AML-193 (cell line): ENCODE data around the gene AGBL1.

Source experiments
- DNase-seq, 2 experiments: peaks; one replicate each; lab custom pipeline; 2025; lab: John Stamatoyannopoulos, UW

AGBL1 gene

DNA sequence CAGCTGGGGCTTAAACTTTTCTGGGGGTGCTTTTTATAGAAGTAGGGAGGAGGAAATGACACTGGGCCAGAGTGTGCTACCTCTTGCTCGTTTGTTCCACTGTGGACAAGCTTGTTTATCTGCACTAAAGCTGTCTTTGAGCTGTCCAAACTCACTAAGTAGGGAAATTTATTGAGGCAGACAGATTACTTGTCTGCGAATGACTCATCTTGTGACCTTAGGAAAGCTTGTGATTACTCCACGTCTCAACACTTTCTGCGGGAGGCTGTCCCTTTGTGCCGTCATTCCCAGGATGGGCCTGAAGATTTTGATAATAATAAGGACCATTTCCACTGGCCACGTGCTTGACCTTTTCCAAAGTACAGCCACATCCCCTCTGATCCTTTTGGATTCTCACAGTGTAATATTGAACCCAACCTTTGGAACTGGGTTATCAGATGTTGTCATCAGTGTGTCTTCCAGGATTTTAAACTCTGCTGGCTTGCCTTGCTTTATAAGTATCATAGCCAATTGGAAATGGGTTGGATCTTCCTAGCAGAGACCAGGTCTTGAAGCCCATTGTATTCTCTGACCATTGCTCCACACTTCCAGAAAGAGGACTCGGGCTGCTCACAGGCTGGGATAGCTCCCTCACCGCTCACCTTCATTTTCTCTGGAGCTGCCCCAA, 84.7 kb downstream of the AGBL1 start:
- DNase-seq: no peak

GRCh38 chr15:86165265-86166211, 85.9 kb downstream of the AGBL1 start:
- DNase-seq: no peak

- no peak for DNase-seq
These were observed 88.2 kb downstream of the AGBL1 start for GRCh38 chr15:86167841-86168240.

DNA sequence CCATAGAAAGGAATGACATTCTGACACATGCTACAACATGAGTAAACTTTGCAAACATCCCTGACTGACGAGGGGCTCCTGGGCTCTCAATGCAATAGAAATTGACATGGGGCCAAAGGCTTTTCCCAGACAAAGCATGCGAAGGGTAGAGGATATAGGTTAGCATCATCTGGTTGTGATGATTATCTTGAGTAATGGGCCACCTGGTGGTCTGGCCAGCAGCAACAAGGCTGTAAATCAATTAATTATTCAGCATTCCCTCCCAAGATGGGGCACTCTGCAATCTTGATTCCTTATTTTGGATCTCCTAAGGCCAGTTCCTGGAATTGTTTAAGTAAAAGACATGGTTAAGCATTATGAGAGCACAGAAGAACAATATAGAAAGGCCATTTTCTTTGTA, 99.2 kb downstream of the AGBL1 start:
- no peak for DNase-seq

GRCh38 chr15:86183596-86184491, 104.2 kb downstream of the AGBL1 start:
- no peak for DNase-seq

GRCh38 chr15:86193716-86194380, 114.2 kb downstream of the AGBL1 start:
- DNase-seq: no peak

- no peak for DNase-seq
These were observed 118.1 kb downstream of the AGBL1 start for GRCh38 chr15:86197770-86198169.

- no peak for DNase-seq
These were observed 119.9 kb downstream of the AGBL1 start for GRCh38 chr15:86199467-86200145.

DNA sequence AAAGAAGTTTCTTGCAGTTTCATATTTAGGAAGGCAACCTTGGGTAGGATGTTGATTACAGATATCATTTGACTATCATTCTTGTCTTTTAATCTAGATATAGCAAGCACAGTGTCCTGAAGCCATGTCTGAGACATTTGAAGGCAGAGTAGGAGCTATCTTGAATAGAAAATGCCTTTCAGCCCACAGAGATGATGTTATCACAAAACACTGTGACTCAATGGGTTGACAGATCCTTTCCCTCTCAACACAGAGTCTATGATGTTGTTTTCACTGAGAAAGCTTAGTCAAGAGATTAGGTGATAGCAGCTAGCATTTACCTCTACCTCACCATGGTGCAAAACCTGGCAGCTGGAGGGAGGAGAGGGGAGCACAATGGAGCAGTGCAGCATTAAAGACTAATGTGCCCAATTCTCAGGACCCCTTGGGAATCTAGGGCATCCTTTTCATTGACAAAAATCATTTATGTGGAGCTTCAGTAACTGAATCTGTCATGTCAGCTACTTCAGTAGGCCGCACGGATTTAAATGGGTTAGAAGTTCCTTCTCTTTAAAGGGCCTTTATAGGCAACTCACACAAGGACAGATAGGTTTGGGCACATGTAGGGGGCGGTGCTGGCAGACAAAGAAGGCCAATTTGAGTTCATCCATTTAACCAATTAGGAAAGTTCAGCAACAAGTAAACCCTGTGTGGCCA, 121.8 kb downstream of the AGBL1 start:
- no peak for DNase-seq

GRCh38 chr15:86203462-86203861, 123.8 kb downstream of the AGBL1 start:
- DNase-seq: no peak

DNA sequence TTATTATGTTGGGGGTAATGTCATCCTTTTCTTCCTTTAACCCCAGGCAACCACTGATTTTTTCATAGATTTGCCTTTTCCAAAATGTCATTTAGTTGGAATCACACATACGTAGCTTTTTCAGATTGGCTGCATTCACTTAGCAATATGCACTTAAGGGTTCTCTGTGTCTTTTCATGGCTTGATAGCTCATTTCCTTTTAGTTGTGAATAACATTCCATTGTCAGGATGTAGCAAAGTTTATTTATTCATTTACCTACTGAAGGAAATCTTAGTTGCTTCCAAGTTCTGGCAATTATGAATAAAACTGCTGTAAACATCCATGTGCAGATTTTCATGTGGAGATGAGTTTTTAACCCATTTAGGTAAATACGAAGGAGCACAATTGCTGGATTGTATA, 125.4 kb downstream of the AGBL1 start:
- DNase-seq: no peak

DNA sequence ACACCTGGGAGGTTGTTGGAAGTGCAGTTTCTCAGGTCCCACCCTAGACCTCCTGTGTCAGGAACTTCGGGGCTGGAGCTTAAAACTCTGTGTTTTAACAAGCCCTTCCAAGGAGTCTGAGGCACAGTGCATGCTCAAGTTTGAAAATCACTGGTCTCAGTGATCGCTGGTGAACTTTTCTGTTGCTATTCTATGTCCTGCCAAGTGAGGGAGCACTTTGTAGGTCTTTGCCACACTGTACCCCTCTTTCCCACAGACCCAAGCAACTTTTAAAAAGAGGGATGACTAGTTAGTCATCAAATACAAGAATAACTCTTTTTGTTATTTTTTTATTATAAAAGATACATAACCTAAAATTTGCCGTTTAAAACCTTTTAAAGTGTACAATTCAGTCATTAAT, 133.7 kb downstream of the AGBL1 start:
- DNase-seq: no peak

GRCh38 chr15:86213888-86214287, 134.2 kb downstream of the AGBL1 start:
- DNase-seq: no peak

- DNase-seq: no peak
These were observed 141.4 kb downstream of the AGBL1 start for GRCh38 chr15:86221119-86221518.

GRCh38 chr15:86229306-86229705, 149.6 kb downstream of the AGBL1 start:
- DNase-seq: no peak

DNA sequence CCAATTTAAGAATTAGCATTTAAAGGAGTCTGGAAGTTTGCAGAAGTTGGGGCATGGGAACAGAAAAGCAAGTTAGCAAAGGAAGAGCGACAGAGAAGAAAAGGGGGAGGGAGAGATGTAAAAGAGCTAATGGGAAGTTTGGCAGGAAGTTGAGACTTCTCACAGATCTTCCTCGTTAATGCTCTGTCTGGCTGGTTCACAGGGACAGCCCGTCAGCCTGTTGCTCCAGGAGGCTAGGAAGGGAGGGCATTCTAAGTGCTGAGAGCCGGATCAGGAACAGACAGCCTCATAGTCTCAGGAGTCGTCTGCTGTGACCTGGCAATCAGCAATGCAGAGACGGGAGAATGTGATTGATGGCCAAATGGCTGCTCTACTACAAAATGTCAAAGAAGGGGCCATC, 150.3 kb downstream of the AGBL1 start:
- no peak for DNase-seq

DNA sequence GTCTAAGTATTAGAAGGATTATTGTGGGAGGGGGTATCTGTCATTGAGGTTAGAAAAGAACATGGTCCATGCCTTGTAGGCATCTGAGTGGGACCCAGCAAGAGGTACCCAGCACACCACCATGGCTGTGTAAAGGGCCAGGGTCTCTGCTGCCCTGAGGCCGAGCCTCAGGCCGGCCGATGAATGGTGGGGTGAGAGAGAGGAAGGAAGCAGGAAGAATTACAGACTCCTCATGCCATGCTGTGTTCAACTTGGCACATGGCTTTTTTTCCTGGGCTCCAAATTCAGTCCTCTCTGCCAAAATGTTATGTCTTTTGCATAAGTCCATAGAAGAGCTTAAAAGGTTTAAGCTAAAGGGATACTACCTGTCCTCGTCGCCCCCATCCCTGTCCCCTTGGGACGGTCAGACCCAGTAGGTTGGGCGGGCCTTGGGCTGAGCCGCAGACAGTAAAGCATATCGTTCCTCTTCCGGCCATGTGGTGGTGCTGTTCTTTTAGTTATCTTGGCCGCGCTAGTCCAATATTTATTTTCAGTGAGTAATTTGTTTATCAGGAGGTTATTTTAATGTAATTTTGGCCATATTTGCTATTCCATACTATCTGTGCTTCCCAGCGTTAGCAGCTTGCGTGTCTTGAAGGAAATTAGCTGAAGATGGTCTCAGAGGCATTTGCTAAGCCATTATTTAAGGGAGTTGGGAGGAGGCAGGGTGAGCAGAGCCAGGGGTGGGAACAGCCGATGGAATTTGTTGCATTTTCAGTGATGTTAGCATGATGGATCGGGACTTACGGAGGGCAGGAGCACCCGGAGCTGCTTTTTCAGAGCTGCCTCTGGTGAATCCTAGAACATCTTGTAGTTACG, 152.4 kb downstream of the AGBL1 start:
- peak; percentile 1 for DNase-seq

GRCh38 chr15:86235667-86236066, 156.0 kb downstream of the AGBL1 start:
- DNase-seq: no peak

- DNase-seq: no peak
These were observed 156.9 kb downstream of the AGBL1 start for GRCh38 chr15:86236356-86237110.
